Jurkat, Clone E6-1 (cell line): Measurements from ENCODE around the gene TMEM255B.
"Not testable (repeated sequence)": the region's sequence is repeated elsewhere in the genome, so short reads cannot be mapped to it uniquely, and the experiment has no call there.

Experiments used
- DNase-seq: peaks from one replicate; pipeline ENCODE4 v3.0.0-alpha.2; 2011; ENCODE audit warnings: low read depth, low spot score
- H3K4me3 ChIP-seq: 2 replicates; pipeline ENCODE4 v1.5.1; 2011; ENCODE audit warnings: mild to moderate bottlenecking, low read length, control low read depth, moderate library complexity

TMEM255B gene

GRCh38 chr13:113794086-113794485, 35.1 kb downstream of the TMEM255B start:
- no peak for DNase-seq
- no peak overlapping the region for H3K4me3 ChIP-seq

- DNase-seq, result no peak
- no peak overlapping the region for H3K4me3 ChIP-seq
Observed at GRCh38 chr13:113794764-113795173, 35.7 kb downstream of the TMEM255B start.

DNA sequence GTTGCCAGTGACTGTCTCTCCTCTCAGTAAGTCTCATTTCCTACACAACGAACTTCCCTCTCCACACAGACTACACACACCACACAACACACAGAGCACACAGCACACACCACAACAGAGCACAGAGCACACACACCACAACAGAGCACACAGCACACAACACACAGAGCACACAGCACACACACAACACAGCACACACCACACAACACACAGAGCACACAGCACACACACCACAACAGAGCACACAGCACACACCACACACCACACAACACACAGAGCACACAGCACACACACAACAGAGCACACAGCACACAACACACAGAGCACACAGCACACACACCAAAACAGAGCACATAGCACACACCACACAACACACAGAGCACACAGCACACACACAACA, 36.3 kb downstream of the TMEM255B start:
- H3K4me3 ChIP-seq, DNase-seq: not testable (repeated sequence)

- H3K4me3 ChIP-seq, result no peak overlapping the region
- no peak for DNase-seq
Observed at GRCh38 chr13:113796211-113796963, 37.4 kb downstream of the TMEM255B start.

GRCh38 chr13:113796964-113797676, 38.1 kb downstream of the TMEM255B start:
- H3K4me3 ChIP-seq, result no peak overlapping the region
- no peak for DNase-seq

- DNase-seq, result no peak
- H3K4me3 ChIP-seq, result no peak overlapping the region
Observed at GRCh38 chr13:113798200-113798811, 39.3 kb downstream of the TMEM255B start.

DNA sequence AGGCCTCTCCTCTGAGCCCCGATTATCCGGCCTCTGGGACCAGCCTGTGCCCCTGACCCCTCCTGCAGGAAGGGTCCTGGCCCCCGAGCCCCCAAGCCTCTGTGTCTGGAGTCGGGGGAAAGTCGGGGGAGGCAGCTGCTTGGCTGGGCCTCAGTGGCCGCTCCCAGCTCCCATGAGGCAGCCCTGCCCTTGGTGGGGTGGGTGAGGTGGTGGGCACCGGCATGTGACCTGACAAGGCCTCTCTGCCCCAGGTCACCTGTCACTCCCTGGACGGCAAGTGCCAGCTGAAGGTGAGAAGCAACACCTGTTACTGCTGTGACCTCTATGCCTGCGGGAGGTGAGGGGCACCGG, 41.5 kb downstream of the TMEM255B start:
- no peak overlapping the region for H3K4me3 ChIP-seq
- DNase-seq, result no peak

DNA sequence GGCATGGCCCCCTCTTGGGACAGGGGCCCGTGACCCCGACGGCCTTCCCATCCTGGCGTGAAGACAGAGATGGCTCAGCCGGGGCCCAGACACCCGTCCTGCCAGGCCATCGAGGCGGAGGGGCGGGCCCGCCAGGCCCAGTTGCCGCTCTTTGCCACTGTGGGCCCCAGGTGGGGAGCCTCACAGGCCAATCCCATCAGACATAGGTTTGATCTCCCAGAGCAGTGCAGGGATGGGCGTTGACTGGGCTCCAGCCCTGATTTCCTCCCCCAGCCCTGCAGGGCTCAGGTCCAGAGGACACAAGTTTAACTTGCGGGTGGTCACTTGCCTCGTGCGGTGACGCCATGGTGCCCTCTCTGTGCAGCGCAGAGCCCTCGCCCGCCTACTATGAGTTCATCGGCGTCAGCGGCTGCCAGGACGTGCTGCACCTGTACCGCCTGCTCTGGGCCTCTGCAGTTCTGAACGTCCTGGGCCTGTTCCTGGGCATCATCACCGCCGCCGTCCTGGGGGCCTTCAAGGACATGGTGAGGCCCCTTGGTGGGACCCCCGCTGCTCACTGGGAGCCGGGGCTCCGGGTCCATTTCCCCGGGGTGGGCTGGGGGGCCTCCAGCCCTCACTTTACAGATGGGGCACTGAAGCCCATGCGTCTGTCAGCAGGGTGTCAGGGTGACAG, 42.4 kb downstream of the TMEM255B start:
- H3K4me3 ChIP-seq, result no peak overlapping the region
- no peak for DNase-seq

DNA sequence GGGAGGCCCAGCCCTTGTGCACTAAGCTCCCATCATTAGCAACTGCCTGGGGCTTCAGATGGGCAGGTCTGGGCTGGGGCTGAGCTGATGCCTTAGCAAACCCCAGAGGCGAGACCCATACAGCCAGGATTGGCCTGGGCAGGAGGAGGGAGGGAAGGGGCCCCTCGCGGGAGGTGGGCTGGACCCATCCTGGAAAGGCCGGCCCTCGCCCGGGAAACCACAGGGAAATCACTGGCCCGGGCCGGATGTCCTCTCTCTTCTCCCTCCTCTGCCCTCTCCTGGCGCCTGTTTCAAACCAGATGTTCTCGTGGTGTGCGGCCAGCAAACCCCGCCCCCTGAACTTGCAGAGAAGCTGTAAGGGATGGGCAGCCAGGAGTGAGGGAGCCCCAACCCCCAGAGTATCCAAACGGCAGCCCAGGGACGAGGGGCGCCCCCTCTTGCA, 43.1 kb downstream of the TMEM255B start:
- H3K4me3 ChIP-seq, result no peak overlapping the region
- no peak for DNase-seq

- no peak overlapping the region for H3K4me3 ChIP-seq
Observed at GRCh38 chr13:113802761-113803160, 43.7 kb downstream of the TMEM255B start.

DNA sequence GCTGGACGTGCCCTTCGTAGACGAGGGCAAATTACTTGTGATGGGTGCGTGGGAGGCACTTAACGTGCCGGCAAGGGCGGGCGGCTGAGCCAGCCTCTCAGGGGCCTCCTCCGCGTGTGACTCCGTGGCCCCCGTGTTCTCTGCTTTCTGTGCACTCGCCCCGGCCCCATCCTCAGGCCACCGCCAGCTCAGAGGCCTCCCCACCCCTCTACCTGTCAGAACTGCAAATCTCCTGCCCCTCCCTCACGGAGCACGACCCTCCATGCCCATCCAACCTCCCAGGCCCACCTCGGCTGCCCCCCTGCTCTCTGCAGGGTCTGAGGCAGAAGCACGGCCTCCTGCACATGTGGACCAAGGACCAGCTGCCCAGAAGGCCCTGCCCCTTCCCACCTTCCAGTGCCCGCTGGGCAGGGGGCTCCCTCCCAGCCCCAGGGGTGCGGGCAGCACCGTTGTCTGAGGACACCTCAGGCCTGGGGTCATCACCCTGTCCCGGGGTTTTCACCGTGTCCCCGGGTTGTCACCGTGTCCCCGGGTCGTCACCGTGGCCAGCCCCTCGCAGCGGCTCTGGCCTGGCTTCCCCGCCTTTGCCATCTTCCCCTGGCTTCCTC, 44.5 kb downstream of the TMEM255B start:
- no peak overlapping the region for H3K4me3 ChIP-seq
- DNase-seq, result no peak

More at GRCh38 chr13:113802761-113803160, 43.7 kb downstream of the TMEM255B start:
- no peak for DNase-seq

GRCh38 chr13:113804017-113804702, 45.1 kb downstream of the TMEM255B start:
- no peak for DNase-seq
- H3K4me3 ChIP-seq, result no peak overlapping the region

DNA sequence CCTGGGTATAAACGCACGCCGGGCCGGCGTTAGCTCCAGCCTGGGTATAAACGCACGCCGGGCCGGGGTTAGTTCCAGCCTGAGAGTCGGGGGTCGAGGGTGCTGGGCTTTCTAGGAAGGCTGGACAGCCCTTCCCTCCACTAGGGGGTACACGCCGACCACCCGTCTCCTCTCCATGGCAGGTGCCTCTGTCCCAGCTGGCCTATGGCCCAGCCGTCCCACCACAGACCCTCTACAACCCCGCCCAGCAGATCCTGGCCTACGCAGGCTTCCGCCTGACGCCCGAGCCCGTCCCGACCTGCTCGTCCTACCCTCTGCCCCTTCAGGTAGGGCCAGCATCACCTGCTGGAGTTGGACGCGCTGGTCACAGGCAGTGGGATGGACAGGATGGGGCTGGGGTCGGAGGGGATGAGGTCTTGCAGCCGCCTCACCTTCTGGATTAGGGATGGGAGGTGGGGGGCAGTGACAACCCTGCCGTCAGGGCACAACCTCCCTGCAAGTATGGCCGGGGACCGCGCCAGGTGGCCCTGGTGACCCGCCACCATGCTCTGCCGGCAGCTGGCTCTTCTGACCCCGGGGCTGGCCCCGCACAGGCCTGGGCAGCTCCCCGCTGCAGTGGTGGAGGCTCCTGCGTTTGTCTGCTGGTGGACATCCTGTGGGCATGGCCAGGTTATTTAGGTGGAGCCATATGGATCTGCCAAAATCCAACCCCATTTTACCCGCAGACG, 45.8 kb downstream of the TMEM255B start:
- H3K4me3 ChIP-seq, result no peak overlapping the region
- DNase-seq, result no peak

DNA sequence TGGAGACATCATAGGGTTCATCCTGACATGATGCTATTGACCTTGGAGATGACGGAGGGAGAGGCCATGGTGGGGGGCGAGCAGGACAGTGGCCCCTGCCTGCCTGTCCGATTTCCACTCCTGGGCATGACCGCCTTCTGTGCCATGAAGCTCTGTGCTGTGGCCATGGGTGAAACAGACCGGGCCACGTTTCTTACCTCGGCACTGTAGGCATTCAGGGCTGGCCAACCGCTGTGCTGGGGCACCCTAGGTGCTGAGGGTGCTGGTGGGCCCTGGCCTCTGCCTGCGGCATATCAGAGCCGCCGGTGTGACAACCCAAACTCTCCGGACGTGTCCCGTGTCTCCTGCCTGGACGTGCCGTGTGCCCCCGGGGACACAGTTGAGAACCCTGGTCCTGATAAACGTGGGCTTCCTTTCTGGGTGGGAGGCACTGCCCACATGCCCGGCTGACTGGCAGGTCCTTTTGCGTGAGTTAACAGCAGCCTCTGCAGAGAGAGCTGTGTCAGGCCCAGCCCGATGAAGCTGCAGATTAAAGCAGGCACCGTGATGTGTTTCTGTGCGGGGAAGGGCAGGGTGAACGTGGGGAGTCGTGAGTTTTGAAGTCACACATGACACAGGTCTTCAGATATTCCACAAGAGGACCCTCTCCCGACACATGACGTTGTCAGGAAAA, 46.5 kb downstream of the TMEM255B start:
- DNase-seq, result no peak
- no peak overlapping the region for H3K4me3 ChIP-seq

- H3K4me3 ChIP-seq, result no peak overlapping the region
- DNase-seq, result no peak
Observed at GRCh38 chr13:113806104-113806471, 47.1 kb downstream of the TMEM255B start.

DNA sequence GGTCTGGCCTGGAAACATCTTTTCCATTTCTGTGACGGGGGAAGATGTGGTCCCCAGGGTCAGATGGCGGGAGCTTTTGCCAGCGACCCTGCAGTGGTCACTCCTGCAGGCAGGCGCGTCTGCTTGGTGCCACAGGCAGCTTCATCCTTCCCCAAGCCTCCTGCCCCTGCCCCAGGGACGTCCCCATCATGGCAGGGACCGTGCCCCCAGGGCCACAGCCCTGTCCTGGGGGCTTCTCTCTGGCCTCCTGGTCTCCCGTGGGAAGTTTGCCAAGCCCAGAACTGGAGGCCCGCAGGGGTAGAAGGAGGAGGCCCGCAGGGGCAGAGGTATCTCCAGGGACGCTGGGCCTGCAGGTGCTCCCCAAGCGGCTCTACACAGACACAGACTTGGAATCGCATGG, 47.5 kb downstream of the TMEM255B start:
- DNase-seq, result no peak
- H3K4me3 ChIP-seq, result no peak overlapping the region

GRCh38 chr13:113808058-113808834, 49.2 kb downstream of the TMEM255B start:
- DNase-seq, result no peak
- no peak overlapping the region for H3K4me3 ChIP-seq
